ENCODE results near the gene FOXP2.

Gene FOXP2

DNA sequence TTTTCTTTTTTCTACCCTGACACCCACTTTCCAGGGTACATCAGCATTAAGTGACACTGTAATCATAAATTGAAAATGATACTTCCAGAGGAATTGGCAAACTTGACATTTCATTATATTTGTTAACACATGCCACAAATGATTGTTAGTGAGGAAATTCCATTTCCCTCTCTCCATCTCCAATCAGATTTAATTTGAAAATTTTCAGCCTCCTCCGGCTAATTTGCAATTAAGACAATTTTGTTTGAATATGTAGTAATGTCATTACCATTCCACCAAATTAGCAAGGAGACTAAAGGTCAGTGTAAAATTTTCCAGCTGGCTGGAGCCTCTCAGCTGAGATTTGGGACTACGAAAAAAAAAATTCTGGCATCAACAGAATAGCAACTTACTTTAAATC is 242.7 kb downstream of the FOXP2 start:
- no peak for DNase-seq (ENCODE audit: low read depth)

DNA sequence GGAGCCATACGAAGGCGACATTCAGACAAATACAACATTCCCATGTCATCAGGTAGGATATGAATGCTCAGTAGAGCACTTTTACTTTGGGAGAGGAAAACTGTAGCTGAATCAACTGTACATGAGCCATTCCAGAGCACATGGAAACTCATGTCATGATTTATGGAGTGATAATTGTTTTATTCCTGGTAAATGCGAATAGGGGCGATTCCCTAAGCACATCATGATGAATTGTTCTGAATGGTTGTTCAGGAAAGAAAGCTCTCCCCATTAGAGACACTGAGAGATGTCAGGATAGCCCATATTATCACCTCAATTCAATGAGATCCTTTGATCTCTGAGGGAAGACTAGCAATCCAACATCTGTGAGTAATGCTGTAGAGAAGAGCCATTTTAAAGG is 243.6 kb downstream of the FOXP2 start:
- DNase-seq (ENCODE audit: low read depth) = no peak

DNA sequence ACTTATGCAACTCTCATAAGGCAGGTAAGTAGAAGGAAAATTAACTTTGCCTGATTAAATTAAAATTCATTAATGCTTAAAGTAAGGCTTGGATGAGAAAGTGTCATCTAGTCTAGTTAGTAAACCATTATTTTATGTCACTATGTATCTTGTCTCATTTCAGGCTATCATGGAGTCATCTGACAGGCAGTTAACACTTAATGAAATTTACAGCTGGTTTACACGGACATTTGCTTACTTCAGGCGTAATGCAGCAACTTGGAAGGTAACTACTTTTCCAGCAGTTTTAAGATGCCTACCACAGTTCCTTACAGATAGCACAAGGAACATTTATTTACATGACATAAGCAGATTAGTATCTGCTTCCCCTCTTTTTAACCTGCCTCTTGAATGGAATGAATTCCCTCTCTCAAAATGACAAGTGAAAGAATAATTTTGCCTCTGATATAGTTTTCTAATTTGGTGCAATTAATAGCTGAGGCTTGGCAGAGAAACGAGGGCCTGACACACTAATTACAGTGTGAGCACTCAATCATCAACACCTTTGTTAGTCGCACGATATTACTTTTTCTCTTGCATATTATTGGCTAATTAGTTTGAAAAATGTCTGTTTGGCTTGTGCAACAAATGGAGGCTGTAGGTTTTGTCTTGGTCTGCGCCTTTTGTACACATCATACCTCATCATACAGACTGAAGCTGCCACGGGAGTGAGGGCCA is 245.0 kb downstream of the FOXP2 start:
- no peak for DNase-seq (ENCODE audit: low read depth)

DNA sequence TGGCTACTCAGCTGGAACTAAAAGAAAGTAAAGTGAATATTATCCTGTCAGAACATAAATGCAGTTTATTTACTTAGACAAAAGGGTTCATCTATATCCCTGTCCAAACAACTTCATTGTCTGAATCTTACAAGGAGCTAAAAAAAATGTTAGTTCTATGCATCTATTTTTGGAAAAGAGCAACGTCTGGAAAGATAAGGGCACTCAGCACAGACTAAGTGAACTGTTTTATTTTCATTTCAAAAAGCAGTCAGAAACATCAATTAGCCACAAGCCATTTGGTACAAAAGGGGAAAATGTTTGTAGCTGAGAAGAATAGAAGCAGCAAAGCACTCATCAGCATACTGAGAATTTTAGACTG is 245.5 kb downstream of the FOXP2 start:
- DNase-seq (ENCODE audit: low read depth) = no peak

DNA sequence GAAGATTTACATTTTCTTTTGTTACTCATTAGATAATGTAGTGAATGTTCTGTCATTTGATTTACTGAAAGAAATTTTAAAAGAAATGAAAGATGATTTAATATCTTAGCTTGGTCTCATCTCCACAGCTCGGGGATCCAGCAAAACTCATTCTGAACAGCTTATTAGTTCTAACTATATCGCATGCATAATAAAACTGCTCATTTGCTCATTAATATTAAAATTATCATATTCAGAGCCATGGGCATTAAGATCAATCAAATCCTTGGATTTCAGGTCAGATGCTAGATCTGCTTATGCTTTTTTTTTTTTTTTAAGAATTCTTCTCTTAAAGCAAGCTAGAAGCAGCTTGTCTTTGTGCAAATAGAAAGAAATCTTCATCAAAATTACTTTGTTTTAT is 246.1 kb downstream of the FOXP2 start:
- DNase-seq (ENCODE audit: low read depth) = no peak

DNA sequence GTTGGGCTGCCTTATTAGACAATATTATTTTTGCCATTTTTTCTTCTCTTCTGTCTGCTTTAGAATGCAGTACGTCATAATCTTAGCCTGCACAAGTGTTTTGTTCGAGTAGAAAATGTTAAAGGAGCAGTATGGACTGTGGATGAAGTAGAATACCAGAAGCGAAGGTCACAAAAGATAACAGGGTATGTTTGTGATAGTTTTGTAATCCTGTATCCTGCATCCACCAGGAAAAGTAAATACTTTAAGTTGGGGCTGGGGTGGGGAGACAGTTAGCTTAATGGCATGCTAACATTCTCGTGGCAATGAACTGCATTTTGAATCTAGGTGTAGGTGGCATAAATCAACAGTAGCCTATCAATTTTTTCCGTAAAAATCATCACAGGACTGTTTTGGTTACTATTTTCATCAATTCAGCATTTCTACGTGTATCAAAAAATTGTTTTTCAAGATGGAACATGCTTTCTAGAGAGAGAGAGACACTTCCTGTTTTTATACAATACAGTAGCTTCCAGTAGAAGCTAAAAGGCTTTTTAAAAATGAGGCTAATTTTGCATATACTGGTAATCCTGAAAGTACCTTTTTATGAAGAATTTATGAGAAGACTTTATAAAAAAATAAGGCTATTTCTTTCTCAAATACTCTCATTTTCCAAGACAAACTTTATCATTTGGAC is 247.5 kb downstream of the FOXP2 start:
- DNase-seq (ENCODE audit: low read depth) = no peak

DNA sequence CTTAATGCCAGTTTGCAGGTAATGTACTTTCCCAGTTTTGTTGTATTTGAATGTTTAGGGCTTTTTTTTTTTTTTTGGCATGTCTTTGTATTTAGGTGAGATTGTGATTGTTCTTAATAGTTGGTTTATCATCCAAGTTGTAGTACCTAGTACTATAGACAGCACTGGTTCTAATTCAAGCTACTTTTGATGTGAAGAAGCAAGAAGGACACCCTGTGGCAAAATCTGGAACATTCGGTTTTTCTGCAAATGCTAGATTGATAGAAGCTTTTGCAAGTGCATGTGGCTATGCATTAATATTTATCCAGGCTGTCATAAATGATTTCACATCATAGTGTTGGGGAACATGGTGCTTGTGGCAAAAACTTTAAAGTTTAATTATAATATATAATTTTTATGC is 248.9 kb downstream of the FOXP2 start:
- DNase-seq (ENCODE audit: low read depth) = no peak

DNA sequence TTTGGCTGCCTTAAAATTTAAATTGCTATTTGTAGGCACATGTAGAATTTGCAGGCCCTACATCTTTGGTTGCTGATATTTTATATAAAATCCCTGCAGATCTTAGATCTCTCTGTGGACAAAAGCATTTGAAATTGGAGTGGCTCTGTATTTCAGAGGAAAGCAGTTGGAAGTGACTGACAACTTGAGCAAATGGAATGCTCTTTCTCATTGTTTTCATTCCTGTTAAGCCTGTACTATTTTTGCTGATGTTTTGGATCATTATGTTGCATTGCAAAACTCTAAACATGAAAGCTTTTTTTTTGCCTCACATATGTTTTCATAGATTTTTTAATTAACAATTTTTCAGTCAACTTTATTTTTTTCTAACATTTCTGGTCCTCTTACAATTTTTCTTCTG is 256.1 kb downstream of the FOXP2 start:
- no peak for DNase-seq (ENCODE audit: low read depth)

DNA sequence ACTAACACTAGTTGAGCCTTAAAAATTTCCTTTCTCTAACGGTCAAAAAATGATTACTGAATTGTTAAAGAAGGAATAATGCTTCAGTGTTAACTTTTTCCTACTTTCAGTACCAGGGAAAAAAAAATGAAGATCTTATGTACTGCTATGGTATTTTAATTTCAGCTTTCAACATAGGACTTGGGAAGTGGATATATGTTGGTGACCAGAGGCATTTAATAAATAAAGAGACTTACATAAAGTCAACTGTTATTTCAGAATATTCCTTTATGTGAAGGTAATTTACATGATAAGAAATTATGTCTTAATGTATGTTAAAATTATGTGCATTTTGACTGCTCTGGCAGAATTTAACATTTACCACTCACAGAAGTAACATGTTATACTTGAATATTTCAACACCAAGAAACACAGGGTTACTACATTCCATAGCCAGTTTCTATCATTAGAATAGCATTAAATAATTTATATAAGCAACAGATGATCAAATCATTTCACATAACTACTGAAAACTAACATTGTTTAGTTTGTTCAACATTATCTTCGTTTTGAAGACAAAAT is 257.0 kb downstream of the FOXP2 start:
- no peak for DNase-seq (ENCODE audit: low read depth)

DNA sequence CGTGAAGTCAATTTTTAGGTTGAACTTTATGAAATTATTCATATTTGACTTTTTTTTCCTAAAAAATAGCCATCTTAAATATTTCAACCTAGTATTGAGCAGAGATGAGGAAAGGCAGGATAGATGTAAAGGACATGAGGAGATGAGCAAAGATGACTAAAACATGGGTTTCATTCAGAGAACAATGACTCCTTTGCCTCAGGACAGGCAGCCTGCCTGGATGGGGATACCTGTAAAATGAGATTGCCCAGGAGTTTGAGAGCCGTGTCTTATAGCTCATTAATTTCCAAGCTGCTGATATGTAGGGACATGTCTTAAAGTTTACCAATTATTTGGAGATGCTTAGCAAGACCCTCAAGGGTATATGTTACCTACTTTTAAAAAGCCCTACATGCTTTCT is 263.5 kb downstream of the FOXP2 start:
- DNase-seq (ENCODE audit: low read depth) = no peak

DNA sequence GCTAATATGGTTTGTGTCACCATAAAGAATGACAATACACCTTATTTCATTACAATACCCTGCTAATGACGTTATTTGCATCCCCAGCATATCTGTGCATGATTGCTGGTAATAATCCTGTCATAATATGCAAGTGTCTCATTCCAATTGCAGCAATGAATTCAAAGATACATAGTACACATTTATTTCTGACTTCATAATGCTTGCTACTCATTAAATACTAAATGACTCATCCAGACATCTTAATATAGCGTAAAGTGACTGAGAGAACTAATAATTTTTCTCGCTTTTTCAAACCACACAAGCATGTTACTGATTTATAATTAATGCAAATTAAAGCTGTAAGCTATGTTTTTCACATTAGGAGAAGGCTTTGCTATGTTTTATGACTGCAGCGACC is 272.6 kb downstream of the FOXP2 start:
- no peak for DNase-seq (ENCODE audit: low read depth)

DNA sequence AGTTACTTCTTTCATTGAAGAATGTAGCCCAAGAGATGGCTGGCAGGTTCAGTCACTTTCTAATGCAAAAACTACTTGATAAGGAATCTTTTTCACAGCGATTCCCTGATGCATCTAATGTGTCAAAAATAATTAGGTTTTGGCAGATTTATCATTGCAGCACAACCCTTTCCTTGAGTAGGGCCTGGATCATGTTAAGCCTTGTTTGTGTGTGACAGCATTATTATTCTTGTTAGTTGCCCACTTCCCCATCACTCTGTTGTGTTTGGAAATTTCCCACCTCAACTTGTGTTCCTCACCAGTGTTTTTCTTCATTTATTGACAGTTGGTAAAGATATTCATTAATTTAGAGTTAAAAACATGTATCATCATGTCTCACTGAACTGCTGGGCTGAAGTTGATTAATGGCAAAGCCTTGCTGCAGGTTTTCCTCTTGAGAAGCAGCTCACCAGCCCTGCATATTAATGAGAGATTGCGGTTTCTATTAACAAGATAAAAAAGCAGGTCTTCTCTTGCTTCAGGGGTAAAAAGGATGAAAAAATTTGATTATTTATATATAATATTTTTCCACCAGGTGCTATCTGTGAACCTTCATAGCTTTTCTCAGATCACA is 273.9 kb downstream of the FOXP2 start:
- DNase-seq (ENCODE audit: low read depth) = no peak

DNA sequence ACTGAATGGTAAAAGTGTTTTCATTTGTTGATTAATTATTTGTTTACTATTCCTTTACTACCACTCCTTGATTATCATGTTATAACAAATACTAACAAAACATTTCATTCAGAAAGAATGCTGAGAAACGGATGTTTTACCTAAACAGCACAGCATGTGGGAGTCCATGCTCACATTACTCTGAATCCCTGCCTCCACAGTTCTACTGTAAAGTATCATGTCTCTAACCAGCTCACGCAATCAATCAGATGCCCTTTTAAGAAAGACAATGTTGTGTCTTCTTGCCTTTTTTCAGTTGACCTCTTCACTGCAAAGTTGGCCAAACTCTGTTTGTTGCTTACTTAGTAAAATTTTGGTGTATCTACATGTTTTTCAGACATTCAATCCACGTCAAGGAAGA is 274.8 kb downstream of the FOXP2 start:
- no peak for DNase-seq (ENCODE audit: low read depth)

DNA sequence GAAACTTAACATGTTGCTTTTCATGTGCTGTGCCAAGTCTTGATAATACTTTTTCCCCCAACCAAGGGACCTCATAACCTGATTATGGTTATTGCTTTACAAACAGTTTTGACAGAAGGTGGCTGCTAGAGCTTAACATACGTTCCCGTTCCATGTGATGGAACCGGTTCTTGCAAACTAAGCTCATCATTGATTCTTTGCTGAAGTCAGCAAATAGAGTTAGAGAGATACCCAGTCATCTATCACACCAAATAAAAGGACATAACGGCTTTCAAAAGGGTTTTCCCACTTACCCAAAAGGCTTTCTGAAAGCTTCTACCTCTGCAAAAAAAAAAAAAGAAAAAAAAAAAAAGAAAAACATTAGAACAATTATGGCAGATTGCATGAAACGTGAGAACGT is 277.0 kb downstream of the FOXP2 start:
- DNase-seq (ENCODE audit: low read depth) = no peak

DNA sequence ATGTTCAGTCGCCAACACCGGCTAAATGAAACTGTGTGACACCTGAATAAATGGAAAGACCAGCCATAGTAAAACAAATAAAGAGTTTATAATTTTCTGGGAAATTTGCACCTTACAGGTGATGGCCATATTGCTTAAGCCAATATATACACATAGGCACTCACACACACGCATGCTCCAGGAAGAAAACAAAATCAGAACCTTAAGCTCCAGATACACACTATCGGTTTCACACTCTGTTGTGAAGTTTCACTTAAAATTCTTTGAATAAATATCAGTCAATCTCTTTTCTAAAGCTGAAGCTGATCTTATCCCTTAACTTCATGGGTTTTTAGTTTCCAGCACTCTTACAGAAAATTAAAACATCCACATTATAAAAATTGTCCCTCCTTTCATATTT is 280.6 kb downstream of the FOXP2 start:
- no peak for DNase-seq (ENCODE audit: low read depth)

DNA sequence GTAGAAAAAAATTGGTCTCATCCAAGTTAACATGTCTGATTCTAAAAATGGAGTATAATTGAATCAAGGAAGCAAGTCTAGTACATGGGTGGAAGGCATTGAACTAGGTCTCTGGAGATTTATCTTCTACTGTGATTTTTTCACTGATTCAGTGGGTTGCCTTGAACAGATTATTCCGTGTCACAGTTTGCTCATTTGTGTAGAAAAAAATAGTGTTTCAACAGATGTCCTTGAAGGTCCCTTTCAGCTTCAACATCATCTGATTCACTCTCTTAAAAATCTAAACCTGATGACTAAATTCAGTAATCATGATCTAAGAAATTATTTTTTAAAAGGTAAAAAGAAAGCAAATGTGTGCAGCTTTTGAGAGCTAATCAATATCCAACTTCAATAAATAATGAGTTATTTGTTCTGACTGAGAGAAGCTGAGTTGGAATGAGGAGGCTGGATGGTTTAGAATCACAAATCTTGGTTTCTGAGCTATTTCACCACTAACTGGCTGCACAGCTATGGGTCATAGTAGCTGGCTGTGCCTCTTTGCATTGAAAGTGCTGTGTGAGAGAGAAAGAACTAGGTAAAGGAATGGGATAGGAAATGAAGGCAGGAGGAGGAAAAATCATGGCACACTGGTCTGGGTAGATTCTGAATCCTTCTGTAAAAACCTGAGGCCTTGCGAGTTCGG is 285.8 kb downstream of the FOXP2 start:
- DNase-seq (ENCODE audit: low read depth) = no peak

DNA sequence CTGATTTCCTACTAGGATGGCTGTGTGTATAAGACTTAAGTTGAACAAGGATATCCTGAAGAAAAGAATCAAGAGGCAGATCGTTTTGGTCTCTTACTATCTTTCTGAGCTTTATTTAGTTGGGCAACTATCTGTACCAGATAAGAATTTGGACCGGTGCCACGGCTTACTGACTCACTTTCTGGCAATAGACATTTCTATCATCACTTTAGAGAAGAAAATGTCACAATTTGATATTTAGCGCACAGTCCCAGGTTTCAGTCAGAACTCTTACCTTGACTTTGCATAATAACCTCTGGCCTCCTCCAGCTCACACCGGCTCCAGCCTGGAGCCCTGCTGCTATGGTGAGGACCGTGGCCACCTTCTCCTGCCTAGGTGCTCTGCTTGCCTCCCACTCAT is 289.1 kb downstream of the FOXP2 start:
- DNase-seq (ENCODE audit: low read depth) = no peak

DNA sequence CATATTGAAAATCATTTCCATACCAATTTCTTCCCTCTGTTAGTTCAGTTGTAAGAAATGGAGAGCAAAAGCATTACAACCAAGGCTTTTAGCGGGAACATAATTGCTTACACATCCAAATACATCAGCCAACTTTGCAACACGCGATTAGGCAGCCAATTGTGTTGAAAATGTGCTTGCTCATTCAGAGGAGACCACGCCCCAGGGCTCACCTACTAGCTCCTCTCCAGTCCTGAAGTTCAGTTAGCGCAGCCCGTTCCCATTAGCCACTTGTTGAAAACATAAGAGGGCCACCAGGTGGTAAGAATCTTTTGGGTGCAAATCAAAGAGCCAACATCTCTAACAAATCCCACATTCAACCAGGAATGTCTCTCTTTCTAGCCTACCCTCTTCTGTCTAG is 294.0 kb downstream of the FOXP2 start:
- DNase-seq (ENCODE audit: low read depth) = no peak

DNA sequence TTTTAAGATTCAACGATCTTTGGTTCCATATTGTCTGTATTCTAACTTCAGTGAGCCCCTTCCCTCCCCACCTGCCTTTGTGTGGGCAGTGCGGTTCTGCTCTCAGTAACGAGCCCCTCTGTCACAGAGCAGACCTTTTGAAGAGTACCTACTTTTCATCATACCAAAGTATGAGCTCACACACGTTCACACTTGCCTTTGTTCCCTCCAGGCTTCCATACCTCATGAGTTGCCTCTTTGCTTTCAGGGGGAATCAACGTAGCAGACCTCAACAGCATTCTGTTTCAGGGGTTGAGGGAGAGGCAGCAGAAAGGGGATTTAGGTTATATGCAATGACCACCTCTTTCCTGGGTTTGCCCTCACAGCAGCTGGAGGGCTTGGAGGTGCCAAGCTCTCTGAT is 295.9 kb downstream of the FOXP2 start:
- no peak for DNase-seq (ENCODE audit: low read depth)

DNA sequence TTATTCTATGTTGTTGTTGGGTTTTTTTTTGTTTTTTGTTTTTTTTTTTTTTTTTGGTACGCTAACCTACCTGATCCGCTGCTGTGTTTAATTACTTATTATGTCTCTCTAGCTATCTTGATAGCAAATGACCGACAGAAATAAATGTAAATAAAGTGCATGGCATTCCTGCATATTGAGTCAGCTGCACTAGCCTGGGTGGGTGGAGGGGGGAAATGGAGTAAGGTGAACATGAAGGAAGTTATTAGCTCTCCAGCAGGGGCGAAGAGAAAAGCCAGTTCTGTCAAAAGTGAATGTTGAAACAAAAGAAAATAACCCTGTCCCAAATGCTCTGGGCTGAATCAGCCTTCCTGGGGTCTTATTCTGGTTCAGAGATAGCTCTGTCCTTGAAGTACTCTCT is 296.6 kb downstream of the FOXP2 start:
- DNase-seq (ENCODE audit: low read depth) = no peak

DNA sequence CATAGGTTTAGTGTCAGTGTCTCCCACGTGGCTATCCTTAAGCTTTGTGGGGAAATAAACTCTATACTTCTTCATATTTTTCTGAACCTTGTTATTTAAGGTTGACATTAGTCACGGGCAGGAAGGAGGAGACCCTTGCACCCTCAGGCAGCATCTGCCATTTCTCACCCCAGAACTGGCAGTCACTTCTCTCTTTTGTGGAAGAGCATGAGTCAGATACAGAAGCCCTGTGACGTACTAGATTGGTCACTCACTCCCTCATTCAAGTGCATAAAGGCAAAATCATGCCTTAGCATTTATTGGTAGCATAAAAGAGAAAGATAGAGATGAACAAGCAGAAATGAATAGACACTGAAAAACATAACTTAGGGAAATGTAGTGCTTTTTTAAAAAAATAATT is 301.3 kb downstream of the FOXP2 start:
- DNase-seq (ENCODE audit: low read depth) = no peak

DNA sequence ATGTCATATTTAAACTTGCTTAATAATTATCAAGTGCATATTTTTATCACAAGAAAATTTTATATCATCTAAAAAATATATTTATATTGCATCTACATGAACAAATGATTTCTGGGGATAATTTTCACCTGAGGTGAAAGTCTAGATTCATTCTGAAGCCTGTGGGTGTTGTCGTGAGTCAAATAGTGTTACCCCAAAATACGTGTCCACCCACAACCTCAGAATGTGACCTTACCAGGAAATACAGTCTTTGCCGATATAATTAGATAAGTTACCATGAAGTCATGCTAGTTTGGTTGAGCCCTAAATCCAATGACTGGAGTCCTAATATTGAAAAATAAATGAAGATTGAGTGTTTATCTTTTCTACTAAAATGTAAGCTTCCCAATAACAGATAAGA is 304.2 kb downstream of the FOXP2 start:
- no peak for DNase-seq (ENCODE audit: low read depth)

DNA sequence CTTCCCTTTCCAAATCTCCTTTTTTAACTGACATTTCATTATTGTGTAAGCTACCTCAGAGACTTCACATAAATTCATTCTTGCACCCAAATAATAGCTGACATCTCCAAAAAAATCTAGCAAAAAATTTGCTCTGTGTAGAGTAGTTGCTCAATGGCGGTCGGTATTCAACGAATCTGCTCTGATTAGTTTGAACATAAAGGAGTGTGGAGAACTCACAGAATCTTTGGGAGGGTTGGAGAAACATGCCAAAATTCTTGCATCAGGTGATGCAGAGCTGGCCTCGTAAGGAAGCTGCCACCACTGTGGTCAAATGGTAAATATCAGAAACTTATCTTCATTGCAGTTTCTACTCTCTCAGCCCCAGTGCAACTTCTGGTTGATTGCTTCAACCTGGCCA is 306.1 kb downstream of the FOXP2 start:
- DNase-seq (ENCODE audit: low read depth) = no peak

Data from activated T-helper 9 cell treated with anti-CD3 and anti-CD28 coated beads, Interleukin-2, amount 50 U/mL, for 16 hours (primary cell).